Measurements from ENCODE around the gene MYF5.
A peak's percentile ranks its signal among the peaks of the same experiment; 100 is the strongest.

Gene MYF5

GRCh38 chr12:80707830-80708258, 8.9 kb upstream of the MYF5 start:
- DNase-seq (ENCODE audit: low spot score), result no peak

GRCh38 chr12:80708259-80708974, 8.3 kb upstream of the MYF5 start:
- DNase-seq (ENCODE audit: low spot score), result no peak

GRCh38 chr12:80708975-80709328, 7.8 kb upstream of the MYF5 start:
- no peak for DNase-seq (ENCODE audit: low spot score)

- DNase-seq (ENCODE audit: low spot score), result no peak
Measured at GRCh38 chr12:80709811-80710726, 6.6 kb upstream of the MYF5 start.

- DNase-seq (ENCODE audit: low spot score), result no peak
Measured at GRCh38 chr12:80710727-80711449, 5.8 kb upstream of the MYF5 start.

GRCh38 chr12:80711866-80712265, 4.8 kb upstream of the MYF5 start:
- DNase-seq (ENCODE audit: low spot score), result no peak

GRCh38 chr12:80712866-80713265, 3.8 kb upstream of the MYF5 start:
- no peak for DNase-seq (ENCODE audit: low spot score)

- no peak for DNase-seq (ENCODE audit: low spot score)
Measured at GRCh38 chr12:80713419-80713818, 3.3 kb upstream of the MYF5 start.

GRCh38 chr12:80714055-80714454, 2.7 kb upstream of the MYF5 start:
- DNase-seq (ENCODE audit: low spot score), result no peak

GRCh38 chr12:80714846-80715245, 1.9 kb upstream of the MYF5 start:
- no peak for DNase-seq (ENCODE audit: low spot score)

GRCh38 chr12:80715713-80716249, 931 bp upstream of the MYF5 start:
- DNase-seq (ENCODE audit: low spot score), result no peak

- DNase-seq (ENCODE audit: low spot score), result no peak
Measured at GRCh38 chr12:80717856-80718255, 1.1 kb downstream of the MYF5 start.

- DNase-seq (ENCODE audit: low spot score), result no peak
Measured at GRCh38 chr12:80720516-80720915, 3.8 kb downstream of the MYF5 start.

GRCh38 chr12:80721326-80721725, 4.6 kb downstream of the MYF5 start:
- DNase-seq (ENCODE audit: low spot score), result no peak

- no peak for DNase-seq (ENCODE audit: low spot score)
Measured at GRCh38 chr12:80745851-80746505, 29.3 kb downstream of the MYF5 start.

GRCh38 chr12:80747800-80748199, 31.1 kb downstream of the MYF5 start:
- DNase-seq (ENCODE audit: low spot score), result no peak

- no peak for DNase-seq (ENCODE audit: low spot score)
Measured at GRCh38 chr12:80749456-80749855, 32.7 kb downstream of the MYF5 start.

- DNase-seq (ENCODE audit: low spot score), result no peak
Measured at GRCh38 chr12:80752464-80752863, 35.8 kb downstream of the MYF5 start.

- no peak for DNase-seq (ENCODE audit: low spot score)
Measured at GRCh38 chr12:80754274-80754673, 37.6 kb downstream of the MYF5 start.

- no peak for DNase-seq (ENCODE audit: low spot score)
Measured at GRCh38 chr12:80756875-80757274, 40.2 kb downstream of the MYF5 start.

GRCh38 chr12:80761838-80762237, 45.1 kb downstream of the MYF5 start:
- DNase-seq (ENCODE audit: low spot score), result no peak

- DNase-seq (ENCODE audit: low spot score), result peak; percentile 30
Measured at GRCh38 chr12:80763874-80764273, 47.2 kb downstream of the MYF5 start.

Data from COLO829 (cell line).